HCEC 1CT (cell line): ENCODE measurements around the gene LRGUK.
"Not testable (repeated sequence)": the region's sequence is repeated elsewhere in the genome, so short reads cannot be mapped to it uniquely, and the experiment has no call there.

Experiments
- DNase-seq: peaks from one replicate; pipeline ENCODE4 v3.0.0-alpha.2; 2017

Gene LRGUK, protein sequence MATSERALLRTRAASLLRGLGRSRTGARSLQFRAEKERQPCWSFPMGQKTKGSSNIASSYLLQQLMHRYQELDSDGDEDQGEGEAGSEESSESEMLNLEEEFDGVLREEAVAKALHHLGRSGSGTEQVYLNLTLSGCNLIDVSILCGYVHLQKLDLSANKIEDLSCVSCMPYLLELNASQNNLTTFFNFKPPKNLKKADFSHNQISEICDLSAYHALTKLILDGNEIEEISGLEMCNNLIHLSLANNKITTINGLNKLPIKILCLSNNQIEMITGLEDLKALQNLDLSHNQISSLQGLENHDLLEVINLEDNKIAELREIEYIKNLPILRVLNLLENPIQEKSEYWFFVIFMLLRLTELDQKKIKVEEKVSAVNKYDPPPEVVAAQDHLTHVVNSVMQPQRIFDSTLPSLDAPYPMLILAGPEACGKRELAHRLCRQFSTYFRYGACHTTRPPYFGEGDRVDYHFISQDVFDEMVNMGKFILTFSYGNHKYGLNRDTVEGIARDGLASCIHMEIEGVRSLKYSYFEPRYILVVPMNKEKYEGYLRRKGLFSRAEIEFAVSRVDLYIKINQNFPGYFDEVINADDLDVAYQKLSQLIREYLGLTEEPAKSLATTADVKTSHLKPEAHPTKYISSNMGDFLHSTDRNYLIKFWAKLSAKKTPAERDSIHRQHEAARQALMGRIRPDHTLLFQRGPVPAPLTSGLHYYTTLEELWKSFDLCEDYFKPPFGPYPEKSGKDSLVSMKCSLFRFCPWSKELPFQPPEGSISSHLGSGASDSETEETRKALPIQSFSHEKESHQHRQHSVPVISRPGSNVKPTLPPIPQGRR

DNA sequence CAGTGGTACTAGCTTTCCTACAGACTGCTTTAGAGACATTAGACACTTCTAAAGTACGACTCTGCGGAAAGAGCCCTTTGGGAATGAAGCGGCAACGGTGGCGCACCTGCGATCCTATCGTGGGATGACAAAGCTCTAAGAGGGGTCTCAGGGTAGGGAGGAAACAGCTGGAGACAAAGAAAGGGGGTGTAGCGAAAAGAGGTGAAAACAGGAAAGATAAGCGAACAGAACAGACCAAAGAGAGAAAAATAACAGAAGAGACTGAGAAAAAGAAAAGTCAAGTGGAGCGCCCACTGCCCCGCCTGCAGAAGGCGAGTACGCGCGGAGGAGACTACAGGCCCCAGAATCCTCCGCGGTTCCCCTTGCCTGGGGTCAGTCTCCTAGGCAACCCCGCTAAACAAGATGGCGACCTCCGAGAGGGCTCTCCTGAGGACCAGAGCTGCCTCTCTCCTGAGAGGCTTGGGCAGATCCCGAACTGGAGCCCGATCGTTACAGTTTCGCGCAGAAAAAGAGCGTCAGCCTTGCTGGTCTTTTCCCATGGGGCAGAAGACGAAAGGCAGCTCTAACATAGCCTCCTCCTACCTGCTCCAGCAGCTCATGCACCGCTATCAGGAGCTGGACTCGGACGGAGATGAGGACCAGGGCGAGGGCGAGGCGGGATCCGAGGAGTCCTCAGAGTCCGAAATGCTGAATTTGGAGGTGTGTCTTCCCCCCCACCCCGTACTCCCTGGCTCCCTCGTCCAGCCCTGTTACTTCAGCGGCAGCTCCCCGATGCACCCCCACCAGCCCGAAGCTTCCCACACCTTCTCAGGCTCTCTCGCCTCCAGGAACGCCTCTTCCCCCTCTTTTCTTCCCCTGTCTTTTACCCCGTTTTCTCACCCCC, at the start of gene LRGUK:
Gene LRGUK (plus strand): TSS at position 375 of the 883 bp plus-strand sequence. CDS start 28 bp downstream, at position 403.
- DNase-seq = peak; percentile 70

GRCh38 chr7:134077560-134077959, 49.6 kb upstream of the LRGUK start:
- not testable (repeated sequence) for DNase-seq

GRCh38 chr7:134078991-134079390, 48.1 kb upstream of the LRGUK start:
- no peak for DNase-seq

GRCh38 chr7:134081695-134082094, 45.4 kb upstream of the LRGUK start:
- DNase-seq = no peak

DNA sequence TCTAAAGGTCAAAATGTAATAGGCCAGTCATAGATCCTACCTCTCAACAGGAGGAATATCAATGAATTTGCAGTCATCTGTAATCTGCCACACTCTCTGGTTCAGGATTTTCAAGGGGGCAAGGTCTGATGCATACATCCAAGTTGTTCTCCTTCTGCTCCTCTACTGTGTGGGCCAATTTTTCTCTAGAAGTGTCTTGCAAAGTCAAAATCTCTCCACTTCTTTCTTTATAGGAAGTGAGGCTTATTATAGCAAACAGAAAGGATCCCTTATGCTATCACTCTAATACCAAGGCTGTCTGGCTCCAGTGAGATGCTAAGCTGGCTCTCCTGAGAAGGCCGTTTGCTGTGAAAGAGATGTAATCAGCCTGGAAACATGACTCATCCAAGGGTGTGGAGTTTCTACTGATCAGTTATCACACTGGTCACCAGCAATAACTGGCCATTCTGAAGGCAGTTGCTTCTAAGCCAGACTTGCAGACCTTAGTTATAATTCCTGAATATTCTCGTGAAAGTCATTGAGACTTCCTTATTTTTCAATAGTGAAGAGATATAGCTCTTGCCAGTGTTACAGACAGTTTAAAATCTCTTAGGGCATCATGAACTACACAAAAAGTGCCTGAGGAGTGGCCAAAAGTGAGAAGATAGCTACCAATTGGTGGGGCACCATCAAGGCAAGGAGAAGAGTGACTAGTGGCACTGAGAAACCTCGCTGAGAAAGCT, 43.2 kb upstream of the LRGUK start:
- DNase-seq = peak; percentile 9

DNA sequence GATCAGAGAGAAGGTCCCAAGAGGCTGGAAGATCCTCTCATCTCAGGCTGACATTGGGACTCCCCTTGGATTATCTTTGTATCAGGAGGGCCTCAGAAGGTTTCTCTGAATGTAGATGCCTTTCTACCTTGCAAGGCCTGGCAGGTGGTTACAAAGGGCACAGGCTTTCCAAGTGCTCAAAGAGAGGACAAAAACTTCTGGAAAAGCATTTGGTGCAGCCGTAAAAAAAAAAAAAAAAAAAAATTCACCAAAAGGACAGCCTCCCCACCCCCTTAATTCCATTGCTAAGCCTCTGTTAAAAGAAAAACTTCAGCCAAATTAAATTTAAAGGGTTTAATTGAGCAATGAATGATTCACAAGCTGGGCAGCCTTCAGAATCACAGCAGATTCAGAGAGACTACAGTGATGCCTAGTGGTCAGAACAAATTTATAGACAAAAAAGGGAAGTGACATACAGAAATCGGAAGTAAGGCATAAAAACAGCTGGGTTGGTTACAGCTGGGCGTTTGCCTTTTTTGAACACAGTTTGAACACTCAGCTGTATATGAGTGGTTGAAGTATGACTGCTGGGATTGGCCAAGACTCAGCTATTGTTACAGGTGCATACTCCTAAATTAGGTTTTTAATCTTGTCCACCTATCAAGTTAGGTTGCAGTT, 42.5 kb upstream of the LRGUK start:
- DNase-seq = no peak

DNA sequence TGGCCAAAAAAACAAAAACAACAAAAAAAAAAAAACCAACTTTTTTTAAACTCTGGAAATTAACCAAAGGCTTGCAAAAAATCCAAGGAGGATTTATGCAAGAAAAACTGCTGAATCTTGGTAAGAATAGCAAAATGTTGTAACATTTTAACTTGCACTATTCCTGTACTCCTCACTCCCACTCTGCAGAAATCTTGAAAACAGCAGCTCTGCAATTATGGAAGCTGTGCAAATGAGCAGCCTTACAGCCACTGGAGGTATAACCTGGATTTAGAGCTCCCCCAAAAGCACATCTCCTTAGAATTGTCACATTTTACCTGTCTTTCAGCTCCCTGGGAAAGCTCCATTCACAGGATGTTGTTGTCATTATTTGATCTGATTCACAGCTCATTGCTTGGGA, 41.8 kb upstream of the LRGUK start:
- no peak for DNase-seq

GRCh38 chr7:134086998-134087735, 40.0 kb upstream of the LRGUK start:
- no peak for DNase-seq

- DNase-seq = no peak
Measured at GRCh38 chr7:134088199-134088598, 38.9 kb upstream of the LRGUK start.

- no peak for DNase-seq
Measured at GRCh38 chr7:134089446-134089845, 37.7 kb upstream of the LRGUK start.

DNA sequence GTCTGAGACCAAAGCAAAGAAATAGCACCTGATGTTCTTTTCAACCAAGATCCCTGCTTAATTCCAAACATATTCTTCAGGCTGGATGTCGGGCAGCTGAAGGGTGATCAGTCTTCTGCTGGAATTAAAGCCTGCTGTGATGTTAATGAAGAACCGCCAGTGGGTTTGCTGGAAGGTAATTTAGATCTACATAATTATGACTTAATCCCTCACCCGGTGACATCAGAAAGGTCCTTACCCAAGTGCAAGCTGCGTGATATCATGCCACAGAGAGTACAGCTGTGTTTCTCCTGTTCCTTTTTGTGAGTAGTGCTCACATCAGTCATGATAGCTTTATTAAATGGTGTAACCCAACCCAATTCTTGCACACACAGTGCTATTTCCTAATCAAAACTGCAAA, 29.1 kb upstream of the LRGUK start:
- DNase-seq = no peak

DNA sequence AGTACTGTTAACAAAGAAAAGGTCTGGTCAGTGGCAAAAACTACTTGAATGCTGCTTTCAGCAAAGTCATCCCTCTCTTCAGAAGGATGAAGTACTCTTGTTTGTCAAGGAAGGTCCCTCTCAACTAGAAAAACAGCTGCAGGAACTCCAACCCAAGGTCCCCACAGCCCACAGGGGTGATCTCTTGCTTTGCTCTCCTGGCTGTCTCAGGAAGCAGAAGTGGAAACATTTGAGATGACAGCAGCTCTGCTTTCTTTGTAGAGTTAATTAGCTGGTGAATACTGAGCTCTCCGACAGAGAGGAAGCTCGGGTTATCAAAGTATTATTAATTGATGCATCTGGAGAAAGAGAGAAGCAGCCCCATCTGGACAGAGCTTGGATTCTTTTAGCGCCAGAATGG, 25.4 kb upstream of the LRGUK start:
- no peak for DNase-seq

- no peak for DNase-seq
Measured at GRCh38 chr7:134104166-134104565, 23.0 kb upstream of the LRGUK start.

- DNase-seq = no peak
Measured at GRCh38 chr7:134105841-134106240, 21.3 kb upstream of the LRGUK start.

DNA sequence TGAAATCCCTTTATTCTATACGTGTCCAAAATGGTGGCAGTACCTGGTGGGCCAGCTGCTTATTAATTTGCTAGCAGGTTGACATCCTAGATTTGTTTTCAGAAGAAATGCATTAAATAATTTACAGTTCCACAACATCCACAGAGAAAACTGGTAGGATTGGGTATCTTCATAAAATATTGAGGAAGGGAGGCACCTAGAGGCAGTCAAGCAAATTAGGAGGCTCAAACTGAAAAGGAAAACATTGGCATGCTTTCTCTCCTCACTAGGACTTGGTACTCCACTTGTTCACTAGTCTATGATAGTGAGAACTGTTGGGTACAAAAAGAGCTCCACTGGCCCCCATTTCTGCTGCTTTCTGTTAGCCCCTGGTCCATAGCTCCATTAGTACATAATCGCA, 18.3 kb upstream of the LRGUK start:
- peak; percentile 13 for DNase-seq

DNA sequence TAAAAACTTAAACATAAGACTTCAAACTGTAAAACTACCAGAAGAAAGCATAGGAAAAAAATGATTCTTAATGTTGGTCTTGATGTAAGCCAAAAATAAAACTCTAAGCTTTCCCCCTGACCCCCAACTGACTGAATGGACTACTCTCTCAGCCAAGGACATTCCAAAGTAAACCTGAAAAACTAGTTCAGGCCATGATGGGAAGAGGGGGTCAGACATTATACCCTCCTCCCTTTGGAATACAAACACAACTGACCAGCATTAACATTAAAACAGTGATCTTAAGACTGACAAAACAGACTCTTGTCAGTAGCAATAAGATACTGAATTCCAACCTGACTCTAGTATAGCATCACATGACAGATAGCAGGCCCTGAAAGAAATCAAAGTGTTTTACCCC, 13.5 kb upstream of the LRGUK start:
- no peak for DNase-seq

- no peak for DNase-seq
Measured at GRCh38 chr7:134114992-134115391, 12.1 kb upstream of the LRGUK start.

GRCh38 chr7:134120405-134120804, 6.7 kb upstream of the LRGUK start:
- DNase-seq = peak; percentile 40

DNA sequence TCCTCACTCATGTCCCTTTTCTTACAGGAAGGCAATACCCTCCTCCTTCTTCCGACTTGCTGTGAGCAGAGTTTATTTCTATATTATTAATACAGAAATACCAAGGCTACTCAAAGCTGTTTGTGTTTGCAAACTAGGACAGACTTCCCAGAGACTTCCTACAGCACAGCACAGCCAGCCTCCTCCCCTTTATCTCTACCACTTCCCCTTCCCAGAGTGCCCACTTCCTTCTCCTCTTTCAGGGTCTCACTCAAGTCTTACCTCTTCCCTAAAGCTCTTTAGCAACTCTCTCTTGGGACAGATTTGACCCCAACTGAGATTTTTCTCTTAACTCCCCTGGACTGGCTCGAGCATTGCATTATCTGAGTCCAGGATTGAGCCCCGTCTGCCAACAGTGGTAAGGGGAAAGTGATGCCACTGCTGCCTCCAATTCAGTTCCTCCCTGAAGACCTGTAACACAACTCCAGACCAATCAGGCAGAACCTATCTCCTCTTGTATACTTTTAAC, 5.5 kb upstream of the LRGUK start:
- DNase-seq = no peak

DNA sequence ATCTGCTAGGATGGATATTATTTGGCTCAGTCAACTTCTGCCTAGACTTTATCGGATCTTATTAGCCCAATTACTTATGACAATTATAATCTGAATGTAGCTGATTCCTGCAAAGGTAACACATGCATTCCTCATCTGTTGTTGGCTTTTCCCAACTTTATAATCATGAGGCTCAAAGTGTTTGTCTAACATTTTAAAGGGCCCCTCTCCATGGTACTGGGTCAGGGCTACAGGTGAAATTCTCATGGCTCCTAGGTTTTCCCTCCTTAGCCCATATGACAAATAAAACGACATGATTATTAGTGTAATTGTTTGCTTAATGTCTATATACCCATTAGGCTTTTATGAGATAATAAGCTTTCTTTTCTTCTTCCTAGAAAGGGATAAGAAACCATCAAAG, 4.2 kb upstream of the LRGUK start:
- no peak for DNase-seq

DNA sequence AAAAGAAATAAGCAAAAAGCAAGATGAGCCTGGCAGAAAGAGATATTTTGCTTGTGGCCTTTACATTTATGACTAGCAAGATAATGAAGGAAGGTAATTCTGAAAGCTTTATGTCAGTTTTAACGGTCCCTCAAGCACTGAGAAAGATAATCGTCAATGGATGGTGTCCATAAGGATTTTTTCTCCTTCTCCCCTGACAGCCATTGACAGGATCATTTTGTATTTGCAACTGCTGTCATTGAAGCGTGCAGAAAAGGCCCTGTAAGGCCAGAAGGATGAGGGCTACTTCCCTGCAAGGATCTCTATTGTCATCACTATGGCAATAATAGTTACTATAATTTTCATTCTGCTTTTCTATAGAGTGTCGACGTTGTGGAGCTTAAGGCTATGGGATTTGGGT, 994 bp upstream of the LRGUK start:
- no peak for DNase-seq
